HCT116 (cell line): Measurements from ENCODE around the gene FAM162A. TPM values are rescaled to one million over a fixed set of nuclear protein-coding genes. Genes with fewer than 3 reads are reported as not detected.

Experiments
- ATAC-seq: fragments of 200-7000 bp; cut with Tn5 transposase; 2 replicates; pipeline ENCODE4 v1.9.1; 2020; ENCODE audit warnings: mild to moderate bottlenecking, moderate library complexity
- BruUV-seq: library from RNA; stranded (reverse); fragments of 400-500 nt; replicated peaks from 2 replicates; lab custom pipeline; 2021; lab: Mats Ljungman, UMichigan
- CTCF ChIA-PET: fragments of 300-600 bp; sonication (Branson Sonifier 250); formaldehyde crosslinking; loops from one replicate; lab custom pipeline; 2021; ENCODE audit warnings: antibody characterized with exemption; lab: Charles Lee
- POLR2A ChIA-PET: fragments of 300-600, 350-600 bp; sonication (Branson Sonifier 250); formaldehyde crosslinking; loops from one replicate; lab custom pipeline; 2021; ENCODE audit warnings: antibody characterized with exemption; lab: Charles Lee
- RAD21 ChIA-PET, 2 experiments: fragments of 300-600 bp; sonication (Branson Sonifier 250); formaldehyde crosslinking; loops; one replicate each; lab custom pipeline; 2023; ENCODE audit warnings: low total read pairs in 2 of 2; ENCODE audit not compliant: uncharacterized antibody in 2 of 2, unreplicated experiment in 2 of 2, low non-redundant PET in 1 of 2; lab: Charles Lee
- DNase-seq: peaks from one replicate; pipeline ENCODE4 v3.0.0-alpha.2; 2010; ENCODE audit warnings: low read depth, low spot score
- H2AFZ ChIP-seq: fragments of 200-600 bp; shearing (Covaris generic), sonication (generic); 2 replicates; pipeline ENCODE4 v1.6.1; 2017; ENCODE audit warnings: low read depth, mixed run types, mixed read lengths, antibody characterized with exemption, low read length; ENCODE audit not compliant: poor library complexity, severe bottlenecking
- H3K27ac ChIP-seq: 2 replicates; pipeline ENCODE4 v1.5.1; 2012; ENCODE audit warnings: low read depth, low read length
- H3K27me3 ChIP-seq: fragments of 200-600 bp; sonication (generic); 2 replicates; pipeline ENCODE4 v1.6.1; 2016; ENCODE audit warnings: mixed run types, low read length, mixed read lengths; ENCODE audit not compliant: insufficient read depth
- H3K36me3 ChIP-seq, 2 experiments: fragments of 200-500 bp in 1 of 2; fragments of 200-600 bp in 1 of 2; sonication (Bioruptor generic) in 1 of 2; sonication (generic) in 1 of 2; 2 replicates each; pipeline versions ENCODE4 v1.5.1 to v1.6.1; 2014 to 2016; ENCODE audit warnings: low read length in 2 of 2, inconsistent platforms in 1 of 2, mixed read lengths in 1 of 2, mixed run types in 1 of 2; ENCODE audit not compliant: insufficient read depth in 2 of 2, control insufficient read depth in 1 of 2
- H3K4me1 ChIP-seq, 2 experiments: fragments of 200-600 bp in 1 of 2; sonication (generic) in 1 of 2; 2 replicates each; pipeline versions ENCODE4 v1.5.1 to v1.6.1; 2012 to 2017; ENCODE audit warnings: low read length in 2 of 2, inconsistent platforms in 1 of 2, mild to moderate bottlenecking in 1 of 2, mixed read lengths in 1 of 2, mixed run types in 1 of 2, moderate library complexity in 1 of 2; ENCODE audit not compliant: insufficient read depth in 2 of 2, control insufficient read depth in 1 of 2
- H3K4me2 ChIP-seq: fragments of 200-600 bp; sonication (generic); 2 replicates; pipeline ENCODE4 v1.6.1; 2017; ENCODE audit warnings: mixed run types, low read length, mixed read lengths
- H3K4me3 ChIP-seq, 2 experiments: fragments of 200-600 bp in 1 of 2; sonication (generic) in 1 of 2; replicated peaks in 1 of 2; 2 replicates each; pipeline ENCODE4 v1.5.1; 2011 to 2016; ENCODE audit warnings: low read length in 2 of 2, control low read depth in 1 of 2, low read depth in 1 of 2, mild to moderate bottlenecking in 1 of 2, mixed read lengths in 1 of 2, mixed run types in 1 of 2
- H3K79me2 ChIP-seq: fragments of 200-600 bp; sonication (generic); 2 replicates; pipeline ENCODE4 v1.6.1; 2017; ENCODE audit warnings: mild to moderate bottlenecking, mixed run types, low read length, moderate library complexity, mixed read lengths; ENCODE audit not compliant: insufficient read depth
- H3K9ac ChIP-seq: fragments of 200-600 bp; sonication (generic); 2 replicates; pipeline ENCODE4 v1.6.1; 2016; ENCODE audit warnings: low read length, mixed read lengths
- H3K9me2 ChIP-seq: fragments of 200-600 bp; sonication (generic), shearing (Covaris generic); 2 replicates; pipeline ENCODE4 v1.6.1; 2017; ENCODE audit warnings: mixed run types, mild to moderate bottlenecking, moderate library complexity; ENCODE audit not compliant: insufficient read depth
- H3K9me3 ChIP-seq, 2 experiments: fragments of 200-500 bp in 1 of 2; fragments of 200-600 bp in 1 of 2; sonication (Bioruptor generic) in 1 of 2; sonication (generic) in 1 of 2; 2 replicates each; pipeline ENCODE4 v1.6.1; 2014 to 2017; ENCODE audit warnings: low read length in 2 of 2, mixed read lengths in 2 of 2, inconsistent platforms in 1 of 2, low read depth in 1 of 2, mild to moderate bottlenecking in 1 of 2, mixed run types in 1 of 2, moderate library complexity in 1 of 2; ENCODE audit not compliant: control insufficient read depth in 1 of 2, insufficient read depth in 1 of 2
- H4K20me1 ChIP-seq: fragments of 200-600 bp; sonication (generic), shearing (Covaris generic); 2 replicates; pipeline ENCODE4 v1.6.1; 2017; ENCODE audit warnings: mixed run types, mild to moderate bottlenecking, moderate library complexity; ENCODE audit not compliant: insufficient read depth
- ATF3 ChIP-seq: IDR thresholded peaks from 2 replicates; pipeline ENCODE4 v1.6.1; 2012
- CBX3 ChIP-seq: IDR thresholded peaks from 2 replicates; pipeline ENCODE4 v1.6.1; 2012; ENCODE audit warnings: low read depth
- CEBPB ChIP-seq: IDR thresholded peaks from 2 replicates; pipeline ENCODE4 v1.6.1; 2012; ENCODE audit warnings: low read depth
- EGR1 ChIP-seq: IDR thresholded peaks from 2 replicates; pipeline ENCODE4 v1.6.1; 2012; ENCODE audit warnings: low read depth
- ELF1 ChIP-seq: IDR thresholded peaks from 2 replicates; pipeline ENCODE4 v1.6.1; 2012; ENCODE audit warnings: low read depth, borderline replicate concordance
- EZH2 ChIP-seq: fragments of 200-600 bp; sonication (generic); IDR thresholded peaks from 2 replicates; pipeline ENCODE4 v1.6.1; 2017; ENCODE audit warnings: antibody characterized with exemption, mixed run types
- EZH2phosphoT487 ChIP-seq: fragments of 200-600 bp; IDR thresholded peaks from 2 replicates; pipeline ENCODE4 v1.6.1; 2018; ENCODE audit warnings: antibody characterized with exemption, borderline replicate concordance
- JUND ChIP-seq: IDR thresholded peaks from 2 replicates; pipeline ENCODE4 v1.6.1; 2012
- POLR2A ChIP-seq: IDR thresholded peaks from 2 replicates; pipeline ENCODE4 v1.7.0; 2011; ENCODE audit warnings: borderline replicate concordance; ENCODE audit not compliant: insufficient read depth, insufficient read length; ENCODE audit errors: extremely low read depth
- REST ChIP-seq: IDR thresholded peaks from 2 replicates; pipeline ENCODE4 v1.6.1; 2012; ENCODE audit warnings: low read depth
- SP1 ChIP-seq: IDR thresholded peaks from 2 replicates; pipeline ENCODE4 v1.6.1; 2012; ENCODE audit warnings: low read depth
- SRF ChIP-seq: IDR thresholded peaks from 2 replicates; pipeline ENCODE4 v1.6.1; 2012; ENCODE audit warnings: low read depth
- TCF7L2 ChIP-seq: IDR thresholded peaks from 2 replicates; pipeline ENCODE4 v1.7.0; 2011; ENCODE audit warnings: borderline replicate concordance, inconsistent platforms; ENCODE audit not compliant: insufficient read depth, insufficient read length; ENCODE audit errors: extremely low read depth
- ZBTB33 ChIP-seq: IDR thresholded peaks from 2 replicates; pipeline ENCODE4 v1.6.1; 2011; ENCODE audit warnings: mild to moderate bottlenecking, low read length, moderate library complexity; ENCODE audit not compliant: insufficient replicate concordance; ENCODE audit errors: extremely low read depth
- ZFX ChIP-seq: fragments of 450-650 bp; IDR thresholded peaks from 2 replicates; pipeline ENCODE4 v1.6.1; 2017
- ZNF274 ChIP-seq: fragments of 200-500 bp; sonication (Bioruptor generic); IDR thresholded peaks from 2 replicates; pipeline ENCODE4 v1.6.1; 2014; ENCODE audit warnings: mild to moderate bottlenecking, low read depth, low read length, inconsistent platforms
- intact Hi-C: fragments of 100-400 bp; cut with micrococcal nuclease; formaldehyde crosslinking; loops from 2 replicates; pipeline ENCODE4 v1.10.0; 2022
- total RNA-seq: library from RNA; stranded (reverse); gene quantifications from one replicate; pipeline ENCODE4 v1.2.1, GENCODE V29; 2021; ENCODE audit not compliant: unreplicated experiment

FAM162A gene
- total RNA-seq, 1 experiment from 2014 or later: 74.1 TPM

GRCh38 chr3:122430371-122430770, 46.4 kb downstream of the FAM162A start:
- intact Hi-C loops: no loop called here
- Histone ChIP-seq H3K9me3 (no peaks in the 10 kb centered on the region), H3K9me2 (no peaks in the 10 kb centered on the region), H3K36me3 (peaks cover 22 to 24% of the 10 kb centered on the region in 2 experiments), H3K79me2 (no peaks in the 10 kb centered on the region; the same call in 1 of the 2 replicates), H3K27me3 (no peaks in the 10 kb centered on the region), H3K27ac (no peak overlapping the region), H2AFZ (no peak overlapping the region), H3K9ac (no peak overlapping the region), H3K4me1 (no peaks in the 10 kb centered on the region), H4K20me1 (no peaks in the 10 kb centered on the region), H3K4me3 (no peak overlapping the region), H3K4me2 (no peak overlapping the region)
- RAD21 ChIA-PET: no interaction called here
- POLR2A ChIA-PET: no interaction called here
- ATAC-seq: no peak
- TF ChIP-seq ZNF274: no peak
- TF ChIP-seq EGR1: no peak
- no peak for TF ChIP-seq TCF7L2
- TF ChIP-seq ELF1: no peak
- no peak for TF ChIP-seq SRF
- no peak for TF ChIP-seq CBX3
- TF ChIP-seq CEBPB: no peak
- no peak for TF ChIP-seq EZH2phosphoT487
- TF ChIP-seq EZH2: no peak
- TF ChIP-seq SP1: no peak
- no peak for TF ChIP-seq REST
- no peak for TF ChIP-seq POLR2A
- TF ChIP-seq ZBTB33: no peak
- no peak for TF ChIP-seq ZFX
- no peak for TF ChIP-seq ATF3
- TF ChIP-seq JUND: no peak
- no TSS peak for BruUV-seq
- DNase-seq: no peak
- CTCF ChIA-PET: no interaction called here
